Left kidney (tissue), 2 donors: ENCODE results near the gene STMND1. TPM values are rescaled to one million over a fixed set of nuclear protein-coding genes. Genes with fewer than 3 reads are reported as not detected.

Experiments used
- DNase-seq: peaks from one replicate; pipeline ENCODE4 v3.0.0-alpha.2; 2013
- polyA plus RNA-seq: library from polyadenylated mRNA; unstranded; fragments of 120-200 nt; gene quantifications from one replicate; pipeline ENCODE4 v1.2.1, GENCODE V29; 2013; ENCODE audit not compliant: insufficient read length

Gene STMND1
- polyA plus RNA-seq, 1 donor, result 0.90 TPM

DNA sequence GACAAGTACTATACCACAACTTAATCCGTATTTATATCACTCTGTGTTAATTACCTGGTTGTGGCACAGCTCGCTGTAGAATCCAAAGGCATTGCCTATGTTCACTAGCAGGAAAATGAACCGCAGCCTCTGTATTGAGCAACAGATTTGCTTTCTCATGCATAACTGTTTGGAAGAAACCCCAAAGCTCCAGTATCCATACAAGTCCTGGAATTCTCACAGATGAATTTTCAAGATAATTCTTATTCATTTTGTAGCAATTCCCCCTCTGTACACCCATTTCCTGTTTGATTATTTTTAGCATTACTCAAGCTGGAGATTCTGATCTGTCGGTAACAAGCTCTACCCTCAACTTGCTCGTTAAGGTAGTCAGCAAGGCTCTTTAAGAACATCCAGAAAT is 63.5 kb downstream of the STMND1 start:
- DNase-seq, result no peak

DNA sequence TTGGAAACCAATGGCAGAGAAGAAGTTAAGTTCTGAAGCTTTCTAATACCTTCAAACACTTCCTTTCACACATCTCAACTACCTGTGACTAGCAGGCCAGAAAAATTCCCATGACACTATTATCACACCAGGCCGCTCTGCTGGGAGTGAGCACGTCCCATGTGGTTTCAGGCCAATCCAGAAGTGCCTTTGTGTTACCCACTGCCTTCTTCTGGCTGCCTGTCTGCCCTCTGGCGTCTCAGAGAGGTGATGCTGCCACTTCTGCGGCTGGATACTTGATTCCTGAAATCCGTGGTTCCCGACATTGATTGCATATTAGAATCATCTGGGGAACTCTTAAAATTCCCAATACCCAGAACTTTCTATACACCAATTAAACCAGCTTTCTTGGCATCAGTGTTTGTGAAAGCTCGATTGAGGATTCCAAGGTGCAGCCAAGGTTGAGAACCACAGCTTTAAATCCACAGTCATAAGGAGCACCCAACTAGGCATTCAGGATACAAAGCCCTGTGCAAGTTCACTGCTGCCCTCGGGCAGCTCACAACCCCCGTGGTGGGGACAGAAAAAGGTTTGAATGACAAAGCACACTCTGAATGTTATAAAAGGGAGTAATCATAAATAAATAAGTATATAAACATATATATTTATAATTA is 65.6 kb downstream of the STMND1 start:
- DNase-seq, result no peak

DNA sequence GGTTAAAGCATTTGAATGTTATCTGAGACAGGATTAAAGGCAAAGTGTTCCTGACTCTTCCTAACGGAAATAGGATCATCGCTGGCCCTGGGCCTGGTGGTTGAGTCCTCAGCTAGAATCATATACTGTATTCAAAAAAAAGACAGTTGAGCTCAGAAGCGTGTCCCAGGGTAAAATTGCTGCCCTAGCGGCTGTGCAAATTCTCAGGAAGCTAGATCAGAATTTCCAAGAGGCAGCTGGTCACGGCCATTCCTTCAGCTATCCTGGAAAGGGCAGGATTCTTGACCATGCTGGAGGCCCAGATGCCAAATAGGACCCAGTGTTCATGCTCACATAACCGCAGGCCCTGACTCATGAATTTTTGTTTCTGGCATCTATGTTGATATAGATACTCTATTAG is 67.4 kb downstream of the STMND1 start:
- DNase-seq, result no peak

DNA sequence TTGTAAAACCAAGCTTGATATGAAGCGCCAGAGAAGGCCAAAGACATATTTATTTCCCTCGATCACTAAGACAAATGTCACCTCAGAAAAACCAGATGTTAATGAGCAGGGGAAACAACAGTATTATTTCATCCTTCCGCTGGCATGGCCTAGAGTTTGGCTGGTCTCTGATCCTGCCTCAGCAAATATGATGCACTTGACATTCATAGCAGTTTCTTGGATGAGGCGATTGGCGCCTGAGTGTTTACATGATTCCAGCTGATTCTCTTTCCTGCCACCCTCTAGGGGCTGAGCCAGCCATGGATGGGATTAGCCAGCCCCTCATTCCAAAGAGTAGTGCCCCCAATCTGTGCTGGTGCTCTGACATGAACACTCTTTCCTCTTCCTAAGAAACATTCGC is 67.9 kb downstream of the STMND1 start:
- DNase-seq, result no peak

DNA sequence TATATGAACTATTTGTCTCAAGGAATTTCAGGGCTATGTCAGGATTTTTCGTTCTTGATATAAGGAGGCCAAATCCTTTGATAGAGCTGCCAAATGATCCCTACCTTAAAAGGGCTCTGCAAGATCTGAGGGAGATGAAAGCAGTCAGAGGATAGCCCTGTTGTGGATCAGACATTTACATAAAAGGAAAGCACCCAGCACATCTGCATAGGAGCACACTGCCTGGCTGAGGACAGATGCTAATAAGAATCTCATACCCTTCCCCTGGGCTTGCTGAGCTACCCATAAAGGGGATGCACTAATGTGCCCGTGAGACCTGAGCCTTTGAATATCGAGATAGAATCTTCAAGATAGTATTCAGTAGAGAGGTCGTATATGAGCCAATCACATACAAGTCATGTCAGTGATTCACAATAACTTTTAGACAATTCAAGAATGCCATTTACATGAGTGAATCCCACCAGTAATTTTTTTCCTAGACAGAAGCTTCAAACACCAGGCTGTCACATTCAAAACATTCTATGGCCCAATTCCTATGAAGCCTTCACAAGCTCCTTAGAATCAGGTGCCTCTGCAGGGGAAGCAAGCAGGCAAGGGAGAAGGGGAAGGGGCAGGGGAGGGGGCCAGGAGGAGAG is 71.1 kb downstream of the STMND1 start:
- DNase-seq, result no peak

DNA sequence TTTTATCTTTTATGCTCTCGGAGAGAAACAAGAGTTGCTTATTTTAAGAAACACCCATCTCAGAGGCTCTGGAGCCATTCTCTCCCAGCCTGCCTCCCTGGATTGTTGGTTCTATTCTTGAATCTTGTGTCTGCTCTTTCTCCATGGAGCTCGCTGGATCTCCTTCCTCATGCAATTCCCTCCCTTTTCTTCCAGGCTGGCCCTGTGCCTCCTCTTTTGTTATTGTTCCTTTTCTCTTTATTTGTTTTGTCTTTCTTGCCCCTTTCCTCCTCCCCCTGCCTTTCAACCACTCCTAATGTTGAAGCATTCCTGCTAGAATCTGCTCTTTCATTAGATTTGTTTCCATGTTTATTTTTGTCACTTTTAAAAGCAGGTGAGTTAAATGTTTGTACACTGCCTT is 76.5 kb downstream of the STMND1 start:
- no peak for DNase-seq

DNA sequence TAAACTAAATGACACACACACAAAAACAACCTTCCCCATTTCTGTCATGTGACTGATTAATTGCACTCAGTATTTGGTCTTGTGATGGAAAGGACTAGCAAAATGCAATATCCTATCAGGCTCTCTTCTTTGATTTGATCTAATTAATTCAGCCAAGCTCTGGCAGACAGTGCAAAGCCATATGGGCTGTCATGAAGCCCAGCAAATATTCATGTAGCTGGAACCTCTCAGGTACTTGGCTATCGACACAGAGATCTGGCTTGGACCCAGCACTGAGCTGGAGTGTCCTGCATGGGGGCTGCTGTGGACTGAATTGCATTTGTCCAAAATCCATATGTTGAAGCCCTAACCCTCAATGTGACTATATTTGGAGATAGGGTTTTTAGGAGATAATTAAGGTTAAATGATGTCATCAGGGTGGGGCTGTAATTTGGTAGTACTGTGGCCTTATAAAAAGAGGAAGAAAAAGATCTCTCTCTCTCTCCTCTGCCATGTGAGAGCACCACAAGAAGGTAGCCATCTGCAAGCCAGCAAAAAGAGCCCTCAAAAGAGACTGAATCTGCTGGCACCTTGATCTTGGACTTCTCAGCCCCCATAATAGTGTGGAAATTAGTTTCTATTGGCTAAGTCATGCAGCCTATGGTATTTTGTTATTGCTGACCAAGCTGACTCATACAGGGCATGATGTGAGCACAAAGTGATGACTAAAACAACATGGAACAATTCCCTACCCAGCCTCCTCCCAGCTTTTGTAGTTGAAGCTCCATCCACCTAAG is 77.1 kb downstream of the STMND1 start:
- no peak for DNase-seq

DNA sequence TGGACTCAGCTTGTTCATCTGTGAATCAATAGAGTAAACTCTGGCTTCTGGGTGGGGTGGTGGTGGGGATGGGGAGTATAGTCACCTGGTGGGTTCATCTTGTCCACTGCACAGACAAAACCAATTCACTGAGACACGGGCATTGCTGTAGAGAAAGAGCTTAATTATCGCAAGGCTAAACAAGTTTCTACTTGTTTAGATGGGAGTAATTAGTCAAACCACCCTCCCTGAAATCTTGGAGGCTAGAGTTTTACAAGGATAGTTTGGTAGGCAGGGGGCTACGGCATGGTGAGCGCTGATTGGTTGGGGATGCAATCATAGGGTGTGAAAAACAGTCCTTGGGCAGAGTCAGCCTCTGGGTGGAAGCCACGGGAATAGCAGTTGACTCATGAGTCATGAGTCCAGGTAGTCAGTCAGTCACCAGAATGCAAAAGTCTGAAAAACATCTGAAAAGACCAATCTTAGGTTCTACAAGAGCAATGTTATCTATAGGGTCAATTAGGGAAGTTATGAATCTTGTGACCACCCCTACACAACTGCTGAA is 77.8 kb downstream of the STMND1 start:
- DNase-seq, result no peak

Other genes with a start within 250 kb of the STMND1 start
- gene RBM24, start 179.3 kb downstream of the STMND1 start, polyA plus RNA-seq, result 1.2 TPM